KG1 (cell line): ENCODE measurements around the gene UBE4B.
"Not testable (repeated sequence)": the region's sequence is repeated elsewhere in the genome, so short reads cannot be mapped to it uniquely, and the experiment has no call there.

ENCODE experiments used
- DNase-seq: peaks from one replicate; lab custom pipeline; 2025; lab: John Stamatoyannopoulos, UW

The UBE4B gene

DNA sequence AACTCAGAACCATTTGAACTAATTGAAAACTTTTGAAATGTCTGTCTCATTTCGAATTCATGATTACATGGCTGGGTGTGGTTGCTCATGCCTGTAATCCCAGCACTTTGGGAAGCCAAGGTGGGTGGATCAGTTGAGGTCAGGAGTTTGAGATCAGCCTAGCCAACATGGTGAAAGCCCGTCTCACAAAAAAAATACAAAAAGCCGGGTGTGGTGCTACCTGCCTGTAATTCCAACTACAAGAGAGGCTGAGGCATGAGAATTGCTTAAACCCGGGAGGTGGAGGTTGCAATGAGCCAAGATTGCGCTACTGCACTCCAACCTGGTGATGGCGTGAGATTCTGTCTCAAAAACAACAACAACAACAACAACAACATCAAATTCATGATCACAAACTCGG lies 40.6 kb downstream of the UBE4B start:
- not testable (repeated sequence) for DNase-seq

DNA sequence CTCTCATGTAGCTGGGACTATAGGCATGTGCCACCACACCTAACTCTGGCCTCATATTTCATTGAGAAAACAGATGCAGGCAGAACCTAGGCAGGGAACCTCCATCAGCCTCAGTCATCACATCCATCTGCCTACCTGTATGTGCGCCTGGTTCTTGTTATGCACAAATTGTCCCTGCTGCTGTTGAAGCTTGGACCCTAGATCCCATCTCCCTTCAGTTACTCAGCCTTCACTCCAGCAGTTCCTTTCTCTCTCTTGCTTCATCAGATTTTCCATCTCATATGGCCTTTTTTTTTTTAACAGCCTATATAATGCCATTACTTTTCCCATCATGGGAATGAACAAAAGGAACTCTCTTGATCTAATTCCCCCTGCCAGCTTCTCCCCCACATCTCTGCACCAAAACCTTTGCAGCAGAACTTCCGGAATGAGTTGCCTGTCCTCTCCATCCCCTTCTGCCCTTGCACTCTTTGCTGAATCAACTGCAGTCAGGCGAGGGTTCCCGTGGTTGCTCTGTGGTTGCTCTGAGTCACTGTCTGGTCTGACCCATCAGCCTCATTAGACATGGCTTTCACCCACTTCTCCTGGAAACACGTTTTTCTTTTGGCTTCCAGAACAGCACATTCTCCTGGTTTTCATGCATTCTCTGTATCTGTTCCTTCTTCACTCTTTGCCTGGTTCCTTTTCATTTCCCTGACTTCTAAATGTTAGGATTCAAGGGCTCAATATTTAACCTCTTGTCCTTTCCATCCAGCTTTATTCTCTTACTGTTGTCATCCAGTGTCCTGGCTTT lies 41.5 kb downstream of the UBE4B start:
- DNase-seq = peak; percentile 26

DNA sequence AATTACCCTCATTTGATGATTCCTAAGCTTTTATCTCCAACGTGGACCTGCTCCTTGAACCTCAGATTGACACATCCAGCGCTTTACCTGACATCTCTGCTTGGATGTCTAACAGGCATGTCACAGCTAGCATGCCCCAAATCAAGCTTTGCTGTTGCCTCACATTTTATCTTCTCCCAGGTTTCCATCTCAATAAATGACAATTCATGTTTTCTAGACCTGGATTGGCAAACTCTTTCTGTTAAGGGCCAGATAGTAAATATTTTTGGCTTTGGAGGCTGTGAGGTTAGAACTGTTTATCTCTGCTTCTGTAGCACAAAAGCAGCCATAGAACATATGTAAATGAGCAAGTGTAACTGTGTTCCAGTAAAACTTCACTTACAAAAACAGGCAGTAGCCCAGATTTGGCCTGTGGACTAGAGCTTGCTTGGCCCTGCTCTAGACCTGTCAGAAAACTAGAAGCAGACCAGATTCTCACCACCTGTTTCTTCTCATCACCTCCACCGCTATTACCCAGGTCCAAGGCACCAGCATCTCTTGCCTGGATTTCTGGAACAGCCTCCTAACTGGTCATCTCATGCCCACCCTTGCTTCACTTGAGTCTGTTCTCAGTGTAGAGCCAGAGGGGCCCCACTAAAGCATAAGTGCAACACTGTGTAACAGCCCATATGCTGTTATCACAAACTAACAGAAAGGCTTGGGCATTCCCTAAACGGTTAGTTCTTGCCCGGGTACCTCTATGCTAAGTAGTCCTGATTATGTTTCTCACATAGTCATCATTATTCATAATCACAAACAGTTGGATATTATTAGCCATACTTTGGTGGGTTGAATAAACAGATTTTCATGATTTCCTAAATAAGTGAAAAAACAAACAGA lies 42.3 kb downstream of the UBE4B start:
- no peak for DNase-seq

GRCh38 chr1:10075732-10076131 lies 43.0 kb downstream of the UBE4B start:
- DNase-seq = no peak

DNA sequence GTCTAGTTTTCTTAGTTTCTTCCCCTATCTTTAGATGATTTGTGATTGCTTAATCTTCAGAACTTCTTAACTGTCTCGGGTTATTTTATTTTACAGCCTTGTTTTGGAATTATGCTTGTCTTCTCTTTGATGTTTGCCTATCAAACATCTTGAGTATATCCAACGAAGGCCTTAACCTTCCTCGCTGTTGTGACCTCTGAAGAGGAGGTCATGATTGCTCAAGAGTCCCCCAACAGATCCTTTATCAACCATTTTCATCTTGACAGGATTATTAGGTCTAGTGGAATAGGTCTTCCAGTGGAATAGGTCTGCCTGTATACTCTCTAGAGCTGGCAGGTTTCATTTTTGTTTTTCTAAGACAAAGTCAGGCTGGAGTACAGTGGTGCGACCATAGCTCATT lies 45.7 kb downstream of the UBE4B start:
- DNase-seq = no peak

DNA sequence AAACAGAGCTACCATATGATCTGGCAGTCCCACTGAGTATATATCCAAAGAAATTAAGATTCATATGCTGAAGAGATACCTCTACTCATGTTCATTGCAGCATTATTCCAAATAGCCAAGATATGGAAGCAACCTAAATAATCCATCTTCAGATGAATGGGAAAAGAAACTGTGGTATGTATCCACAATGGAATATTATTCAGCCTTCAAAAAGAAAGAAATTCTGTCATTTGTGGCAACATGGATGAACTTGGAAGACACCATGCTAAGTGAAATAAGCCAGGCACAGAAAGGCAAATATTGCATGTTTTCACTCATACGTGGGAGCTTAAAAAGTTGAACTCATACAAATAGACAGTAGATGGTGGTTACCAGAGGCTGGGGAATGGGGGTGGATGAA lies 47.8 kb downstream of the UBE4B start:
- DNase-seq = no peak

DNA sequence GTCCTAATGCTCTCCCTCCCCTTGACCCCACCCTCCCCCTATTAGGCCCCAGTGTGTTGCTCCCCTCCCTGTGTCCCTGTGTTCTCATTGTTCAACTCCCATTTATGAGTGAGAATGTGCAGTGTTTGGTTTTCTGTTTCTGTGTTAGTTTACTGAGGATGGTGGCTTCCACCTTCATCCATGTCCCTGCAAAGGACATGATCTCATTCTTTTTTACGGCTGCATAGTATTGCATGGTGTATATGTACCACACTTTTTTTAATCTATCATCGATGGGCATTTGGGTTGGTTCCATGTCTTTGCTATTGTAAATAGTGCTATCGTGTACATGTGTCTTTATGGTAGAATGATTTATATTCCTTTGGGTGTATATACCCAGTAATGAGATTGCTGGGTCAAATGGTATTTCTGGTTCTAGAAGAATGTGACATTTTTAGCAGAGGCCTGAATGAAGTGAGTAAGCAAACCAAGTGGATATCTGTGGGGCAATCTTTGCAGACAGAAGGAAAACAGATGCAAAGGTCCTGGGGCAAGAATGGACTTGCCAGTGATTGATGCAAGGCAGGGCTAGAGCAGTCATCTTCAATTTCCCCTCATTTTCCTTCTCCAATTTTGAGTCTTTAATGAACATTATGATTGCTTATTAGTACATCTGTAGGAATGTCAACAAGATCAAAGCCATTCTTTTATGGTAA lies 50.2 kb downstream of the UBE4B start:
- no peak for DNase-seq

DNA sequence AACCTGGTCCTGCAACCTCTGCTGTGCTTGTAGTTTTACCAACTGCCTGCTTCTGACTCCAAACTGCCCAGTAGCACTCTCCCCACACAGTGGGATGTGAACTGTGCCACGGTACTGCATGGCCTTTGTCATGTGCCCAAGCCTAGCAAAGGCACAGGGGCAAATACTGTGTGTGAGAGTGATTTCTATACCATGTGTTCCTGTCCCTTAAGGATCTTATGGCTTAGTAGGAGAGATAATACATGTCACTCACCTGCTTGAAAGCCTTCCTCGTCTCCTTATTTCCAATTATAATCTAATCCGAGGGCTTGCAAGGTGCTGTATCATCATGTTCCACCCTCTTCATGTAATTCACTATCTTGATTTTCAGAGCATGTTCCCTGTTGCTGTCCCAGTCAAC lies 51.3 kb downstream of the UBE4B start:
- DNase-seq = no peak

DNA sequence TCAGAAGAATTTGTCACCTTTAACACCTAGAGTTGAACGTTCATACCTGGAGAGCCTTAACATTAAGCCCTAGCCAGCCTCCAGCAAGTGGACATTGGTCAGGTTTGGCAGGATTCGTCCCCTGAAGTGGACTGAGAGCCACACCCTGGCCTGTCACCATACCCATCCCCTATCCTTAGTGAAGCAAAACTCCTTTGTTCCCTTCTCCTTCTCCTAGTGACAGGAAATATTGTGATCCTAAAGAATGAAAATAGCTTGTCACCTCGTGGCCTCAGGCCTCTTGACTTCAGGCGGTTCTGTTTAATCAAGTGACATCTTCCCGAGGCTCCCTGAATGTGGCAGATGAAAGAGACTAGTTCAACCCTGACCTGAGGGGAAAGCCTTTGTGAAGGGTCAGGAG lies 52.3 kb downstream of the UBE4B start:
- no peak for DNase-seq

DNA sequence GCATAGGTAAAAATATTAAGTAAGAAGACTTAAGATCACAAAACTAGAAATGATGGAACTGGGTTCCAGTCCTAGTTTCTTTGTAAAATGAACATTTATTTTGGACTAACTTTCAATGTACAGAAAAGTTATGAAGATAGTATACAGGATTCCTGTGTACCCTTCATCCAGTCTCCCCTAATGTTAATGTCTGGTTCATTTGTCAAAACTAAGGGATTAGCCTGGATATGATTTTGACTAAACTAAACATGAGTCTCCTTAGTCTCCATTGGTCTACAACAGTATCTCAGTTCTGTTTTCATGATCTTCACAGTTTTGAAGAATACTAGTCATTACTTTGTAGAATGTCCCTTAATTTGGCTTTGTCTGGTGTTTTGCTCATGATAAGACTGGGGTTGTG lies 54.5 kb downstream of the UBE4B start:
- no peak for DNase-seq

DNA sequence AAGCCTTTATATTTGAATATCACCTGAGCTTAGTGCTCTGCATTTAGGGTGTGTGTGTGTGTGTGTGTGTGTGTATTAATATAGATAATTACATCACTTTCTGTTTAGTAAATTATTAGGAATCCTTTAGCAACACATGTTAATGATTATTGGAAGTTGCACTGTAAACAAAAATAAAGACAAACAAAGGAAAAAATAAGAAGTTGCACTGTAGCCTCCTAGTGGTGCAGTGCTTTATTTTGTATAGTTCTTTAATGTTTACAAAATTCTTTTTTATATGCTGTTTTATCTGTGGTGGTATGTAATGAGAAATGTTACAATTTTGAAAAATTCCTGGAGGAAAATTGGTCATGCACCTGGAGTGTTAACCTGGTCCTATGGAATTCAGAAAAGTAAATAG lies 69.2 kb downstream of the UBE4B start:
- DNase-seq = no peak

DNA sequence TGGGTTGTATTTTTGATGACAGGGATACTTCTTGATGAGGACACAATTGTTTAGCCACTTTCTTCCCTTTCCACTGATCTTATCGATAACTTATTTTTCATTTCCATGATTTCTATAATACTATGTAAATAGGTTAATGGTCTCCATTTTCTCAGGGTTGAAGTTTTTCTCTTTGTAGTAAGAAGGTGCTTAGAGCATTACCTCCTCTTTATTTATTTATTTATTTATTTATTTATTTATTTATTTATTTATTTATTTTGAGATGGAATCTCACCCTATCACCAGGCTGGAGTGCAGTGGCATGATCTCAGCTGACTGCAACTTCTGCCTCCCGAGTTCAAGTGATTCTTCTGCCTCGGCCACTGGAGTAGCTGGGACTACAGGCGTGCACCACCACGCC lies 70.4 kb downstream of the UBE4B start:
- DNase-seq = no peak

DNA sequence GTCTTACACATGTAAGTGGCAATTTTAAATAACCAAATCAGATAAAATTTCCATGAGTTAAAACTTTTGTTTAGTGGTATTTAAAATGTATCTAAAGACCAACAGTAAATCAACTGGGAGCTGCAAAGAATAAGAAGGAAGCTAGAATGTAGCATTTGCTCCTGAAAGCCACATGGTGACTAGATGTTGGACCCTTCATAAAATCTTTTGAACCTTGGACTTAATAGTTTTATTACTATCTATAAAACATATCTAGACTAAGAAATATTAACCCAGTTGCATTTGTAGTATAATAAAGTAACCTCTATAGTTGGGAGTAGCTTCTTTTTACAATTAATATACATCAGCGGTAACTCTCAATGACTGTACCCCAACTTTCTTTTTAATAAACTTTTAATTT lies 72.1 kb downstream of the UBE4B start:
- no peak for DNase-seq

- DNase-seq = no peak
Observed at GRCh38 chr1:10105484-10105883, 72.7 kb downstream of the UBE4B start.

GRCh38 chr1:10106241-10106640 lies 73.5 kb downstream of the UBE4B start:
- DNase-seq = no peak

GRCh38 chr1:10106756-10107475 lies 74.2 kb downstream of the UBE4B start:
- no peak for DNase-seq

- not testable (repeated sequence) for DNase-seq
Observed at GRCh38 chr1:10107476-10107847, 74.7 kb downstream of the UBE4B start.

DNA sequence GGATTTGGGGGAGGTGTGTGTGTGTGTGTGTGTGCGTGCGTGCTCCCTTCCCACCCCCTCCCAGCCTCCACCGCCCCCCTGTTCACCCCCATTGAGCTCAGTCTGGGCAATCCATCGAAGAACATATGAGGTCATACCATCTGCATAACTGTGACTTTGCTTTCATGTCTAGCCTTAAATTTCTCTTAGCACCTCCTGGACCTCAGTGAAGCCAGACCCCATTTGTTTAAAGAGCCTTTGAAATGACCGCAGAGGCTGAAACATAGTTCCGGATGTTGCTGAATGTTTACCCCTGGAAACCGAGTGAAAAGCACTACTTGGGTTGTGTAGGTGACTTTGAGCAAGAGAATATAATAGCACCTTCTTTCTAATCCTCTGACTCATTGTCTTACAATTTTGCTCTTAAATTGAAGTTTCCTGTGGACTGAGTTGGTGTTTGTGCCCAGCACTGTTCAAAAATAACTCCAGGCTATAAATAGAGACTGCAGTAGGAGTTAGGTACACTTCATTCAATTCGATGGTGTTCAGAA lies 75.4 kb downstream of the UBE4B start:
- no peak for DNase-seq

DNA sequence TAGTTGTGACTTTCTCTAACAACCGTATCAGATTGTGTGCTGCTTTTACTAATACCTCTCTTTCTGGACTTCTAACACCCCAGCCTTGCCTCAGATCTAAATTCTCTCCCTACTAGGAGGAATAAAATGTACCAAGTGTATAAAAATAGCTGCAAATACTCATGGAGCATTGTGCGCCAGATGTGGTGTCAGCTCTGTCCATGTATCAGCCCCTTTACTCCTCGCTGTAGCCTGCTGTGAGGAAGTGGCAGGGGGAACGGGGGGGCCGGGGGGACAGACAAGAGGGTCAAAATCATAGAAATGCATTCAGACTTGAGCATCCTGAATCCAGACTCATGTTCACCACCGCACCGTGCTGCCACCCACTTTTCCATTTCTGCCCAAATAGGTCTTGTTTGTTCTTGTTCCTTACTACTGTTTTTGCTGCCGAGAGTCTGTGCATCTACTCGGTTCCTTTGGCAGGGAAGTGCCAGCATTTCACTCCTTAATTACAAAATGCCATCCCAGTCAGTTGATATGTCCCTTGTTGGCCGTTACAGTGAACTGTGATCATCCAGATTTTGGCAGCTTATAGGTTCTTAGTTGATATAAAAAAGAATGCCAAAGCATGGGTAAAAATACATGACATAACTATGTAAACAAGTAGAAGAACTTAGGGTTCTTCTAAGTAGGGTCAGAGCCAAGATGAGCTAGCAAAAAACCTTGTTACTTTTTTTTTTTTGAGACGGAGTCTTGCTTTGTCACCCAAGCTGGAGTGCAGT lies 76.4 kb downstream of the UBE4B start:
- no peak for DNase-seq

- DNase-seq = no peak
Observed at GRCh38 chr1:10113501-10113900, 80.7 kb downstream of the UBE4B start.

GRCh38 chr1:10114746-10115145 lies 82.0 kb downstream of the UBE4B start:
- no peak for DNase-seq
